Fibroblast of the aortic adventitia (primary cell): ENCODE results near the gene KLK5. TPM values are rescaled to one million over a fixed set of nuclear protein-coding genes. Genes with fewer than 3 reads are reported as not detected.

Source experiments
- DNase-seq: peaks from one replicate; pipeline ENCODE4 v3.0.0-alpha.2; 2010; ENCODE audit warnings: low read depth
- H3K4me3 ChIP-seq: 2 replicates; pipeline ENCODE4 v1.5.1; 2011; ENCODE audit warnings: low read depth, mild to moderate bottlenecking, control low read depth, low read length, moderate library complexity
- total RNA-seq: library from RNA; depleted of rRNA; stranded (reverse); fragments of >200 nt; gene quantifications from 2 replicates; pipeline ENCODE4 v1.2.3, GENCODE V29; 2012; ENCODE audit warnings: low replicate concordance
- TF ChIP-seq, protein P1 (sequence below): IDR thresholded peaks from 2 replicates; pipeline ENCODE4 v1.5.1; 2011; ENCODE audit warnings: mild to moderate bottlenecking, low read length, control low read depth, inconsistent platforms; ENCODE audit not compliant: insufficient read depth

Gene KLK5
- total RNA-seq, 1 donor = 0.99 TPM

DNA sequence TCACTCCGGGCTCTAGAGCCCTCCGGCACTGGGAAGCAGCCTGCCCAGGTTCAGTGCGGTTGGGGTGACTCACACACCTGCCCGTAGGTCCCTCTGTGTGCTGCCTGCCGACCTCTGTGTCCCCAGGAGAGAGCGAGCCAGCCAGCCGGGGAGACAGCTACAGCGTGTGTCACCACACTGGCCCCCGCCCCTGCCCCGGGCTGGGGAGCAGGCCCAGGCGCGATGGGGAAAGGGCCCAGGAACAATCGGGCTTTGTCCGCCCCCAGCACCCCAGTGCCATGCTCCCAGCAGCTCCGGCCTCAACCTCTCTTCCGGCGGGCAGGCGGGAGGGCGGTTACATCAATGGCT, 16.5 kb upstream of the KLK5 start, which contains the start of gene KLK6:
Gene KLK6 (minus strand): TSS at position 179 of the 348 bp plus-strand sequence. CDS start 1,487 bp downstream, outside the sequence.
- TF ChIP-seq, protein P1, sequence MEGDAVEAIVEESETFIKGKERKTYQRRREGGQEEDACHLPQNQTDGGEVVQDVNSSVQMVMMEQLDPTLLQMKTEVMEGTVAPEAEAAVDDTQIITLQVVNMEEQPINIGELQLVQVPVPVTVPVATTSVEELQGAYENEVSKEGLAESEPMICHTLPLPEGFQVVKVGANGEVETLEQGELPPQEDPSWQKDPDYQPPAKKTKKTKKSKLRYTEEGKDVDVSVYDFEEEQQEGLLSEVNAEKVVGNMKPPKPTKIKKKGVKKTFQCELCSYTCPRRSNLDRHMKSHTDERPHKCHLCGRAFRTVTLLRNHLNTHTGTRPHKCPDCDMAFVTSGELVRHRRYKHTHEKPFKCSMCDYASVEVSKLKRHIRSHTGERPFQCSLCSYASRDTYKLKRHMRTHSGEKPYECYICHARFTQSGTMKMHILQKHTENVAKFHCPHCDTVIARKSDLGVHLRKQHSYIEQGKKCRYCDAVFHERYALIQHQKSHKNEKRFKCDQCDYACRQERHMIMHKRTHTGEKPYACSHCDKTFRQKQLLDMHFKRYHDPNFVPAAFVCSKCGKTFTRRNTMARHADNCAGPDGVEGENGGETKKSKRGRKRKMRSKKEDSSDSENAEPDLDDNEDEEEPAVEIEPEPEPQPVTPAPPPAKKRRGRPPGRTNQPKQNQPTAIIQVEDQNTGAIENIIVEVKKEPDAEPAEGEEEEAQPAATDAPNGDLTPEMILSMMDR = no peak
- no peak for DNase-seq

DNA sequence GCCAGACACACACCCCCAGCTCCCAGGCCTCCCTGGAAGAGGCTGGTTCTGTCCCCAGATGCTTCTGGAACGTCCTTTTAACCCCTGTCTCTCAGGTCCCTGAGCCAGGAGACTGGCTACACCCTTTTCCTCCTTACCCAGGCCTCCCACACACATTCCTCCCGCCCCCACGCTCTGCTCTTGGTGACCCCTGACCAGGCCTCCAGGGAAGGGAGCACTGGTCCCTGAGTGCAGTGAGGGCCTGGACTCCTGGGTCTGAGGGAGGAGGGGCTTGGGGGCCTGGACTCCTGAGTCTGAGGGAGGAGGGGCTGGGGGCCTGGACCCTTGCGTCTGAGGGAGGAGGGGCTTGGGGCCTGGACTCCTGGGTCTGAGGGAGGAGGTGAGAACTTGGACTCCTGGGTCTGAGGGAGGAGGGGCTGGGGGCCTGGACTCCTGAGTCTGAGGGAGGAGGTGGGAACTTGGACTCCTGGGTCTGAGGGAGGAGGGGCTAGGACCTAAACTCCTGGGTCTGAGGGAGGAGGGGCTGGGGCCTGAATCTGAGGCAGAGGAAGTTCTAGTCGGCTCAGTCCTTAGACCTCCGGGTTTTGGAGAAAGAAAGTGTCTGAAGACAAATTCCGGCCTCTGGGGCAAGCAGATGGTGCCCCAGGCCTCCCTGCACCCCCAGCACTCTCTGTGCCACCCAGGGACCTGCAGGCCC, 16.0 kb upstream of the KLK5 start:
- DNase-seq = no peak
- TF ChIP-seq, protein P1 = no peak
- no peak overlapping the region for H3K4me3 ChIP-seq

More for the DNA sequence above, 16.5 kb upstream of the KLK5 start, which contains the start of gene KLK6:
- H3K4me3 ChIP-seq = no peak within 1 kb of the TSS

DNA sequence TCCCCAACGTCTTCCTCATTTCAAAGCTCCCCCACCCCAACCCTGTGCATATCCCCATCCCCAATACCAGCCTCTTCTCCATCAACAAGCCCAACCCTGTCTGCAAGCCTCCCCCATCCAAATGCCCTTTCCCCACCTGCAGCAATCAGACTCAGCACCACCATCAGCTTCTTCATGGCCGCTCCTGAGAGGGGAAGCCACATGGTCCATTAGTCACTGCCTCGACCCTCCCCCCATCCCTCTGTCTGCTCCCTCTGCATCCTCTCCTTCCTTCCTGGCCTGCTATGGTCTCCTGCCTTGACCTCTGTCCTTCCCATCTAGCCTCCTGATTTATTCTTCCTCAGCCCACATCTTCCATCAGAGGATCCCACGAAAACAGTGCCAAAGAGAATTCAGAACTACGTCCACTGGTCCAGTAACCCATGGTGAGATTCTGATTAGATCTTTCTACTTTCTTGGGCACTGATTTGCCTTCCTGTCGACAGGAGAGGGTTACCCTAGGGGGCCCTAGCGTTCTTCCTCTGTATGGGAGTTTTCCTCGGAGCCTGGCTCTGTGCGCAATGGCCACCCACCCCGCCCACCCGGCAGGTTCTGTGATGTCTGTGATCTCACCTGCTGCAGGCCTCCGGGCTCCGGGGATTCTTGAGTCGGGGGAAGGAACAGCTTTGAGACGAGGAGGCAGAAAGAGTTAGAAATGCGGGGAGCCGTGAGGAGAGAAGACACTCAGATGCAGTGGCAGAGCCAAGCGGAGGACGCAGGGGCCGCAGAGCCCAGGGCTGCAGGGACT, 15.3 kb upstream of the KLK5 start:
- TF ChIP-seq, protein P1 = no peak
- no peak for DNase-seq
- H3K4me3 ChIP-seq = no peak overlapping the region

DNA sequence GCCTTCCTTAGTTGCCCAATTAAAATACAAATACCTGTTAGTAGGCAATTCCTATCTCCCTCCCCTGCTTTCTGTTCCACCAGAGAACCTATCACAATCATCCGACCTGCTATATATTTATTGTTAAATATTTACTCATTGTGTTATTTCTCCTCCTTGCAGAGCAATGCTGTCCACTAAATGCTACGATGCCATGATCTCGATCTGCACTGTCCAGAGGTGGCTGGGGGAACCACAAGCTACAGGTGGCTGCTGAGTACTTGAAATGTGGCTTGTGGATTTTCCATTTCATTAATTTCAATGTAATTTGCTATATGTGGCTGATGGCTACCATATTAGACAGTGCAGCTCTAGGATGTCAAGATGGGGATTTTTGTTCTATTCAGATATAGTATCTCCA, 11.4 kb upstream of the KLK5 start:
- DNase-seq = no peak
- H3K4me3 ChIP-seq = no peak overlapping the region
- TF ChIP-seq, protein P1 = no peak

DNA sequence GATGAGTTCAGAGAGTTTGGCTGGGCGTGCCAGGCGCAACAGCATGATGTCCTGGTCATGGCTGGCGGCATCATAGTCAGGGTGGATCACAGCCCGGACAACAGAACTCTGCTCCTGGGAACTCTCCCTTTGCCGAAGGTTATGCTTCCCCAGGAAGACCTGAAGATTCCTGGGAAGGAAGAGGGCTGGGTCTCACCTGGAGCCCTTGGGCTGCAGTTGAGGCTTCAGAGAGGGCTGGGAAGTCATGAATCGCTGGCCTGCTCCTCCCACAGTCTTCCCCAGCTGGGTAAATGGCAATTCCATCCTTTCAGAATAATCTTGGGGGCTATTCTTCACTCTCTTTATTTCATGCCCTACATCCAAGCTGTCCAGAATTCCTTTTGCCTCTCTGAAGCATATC, 10.5 kb upstream of the KLK5 start:
- TF ChIP-seq, protein P1 = no peak
- H3K4me3 ChIP-seq = no peak overlapping the region
- no peak for DNase-seq

DNA sequence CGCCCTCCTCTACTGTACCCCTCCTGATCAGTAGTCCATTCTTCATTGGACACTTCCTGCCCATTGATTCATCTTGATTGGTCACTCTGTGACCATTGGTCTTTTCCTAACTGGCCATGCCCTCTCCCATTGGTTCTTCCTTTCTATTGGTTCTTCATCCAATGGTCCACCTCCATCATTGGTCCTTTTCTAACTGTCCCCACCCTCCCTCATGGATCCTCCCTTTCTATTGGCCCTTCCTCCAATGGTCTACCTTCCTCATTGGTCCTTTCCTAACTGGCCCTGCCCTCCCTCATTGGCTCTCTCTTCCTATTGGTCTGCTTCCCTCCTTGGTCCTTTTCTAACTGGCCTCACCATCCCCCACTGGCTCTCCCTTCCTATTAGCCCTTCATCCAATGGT, 9.4 kb upstream of the KLK5 start:
- no peak overlapping the region for H3K4me3 ChIP-seq
- TF ChIP-seq, protein P1 = no peak
- DNase-seq = no peak
